Mesendoderm (in vitro differentiated cells): ENCODE measurements around the gene ATF6.
A peak's percentile ranks its signal among the peaks of the same experiment; 100 is the strongest.

Experiments used
- DNase-seq: peaks from one replicate; pipeline ENCODE4 v3.0.0; 2013
- H2AK5ac ChIP-seq: 2 replicates; pipeline ENCODE4 v1.6.1; 2013; ENCODE audit warnings: low read length, inconsistent platforms
- H2BK120ac ChIP-seq: 2 replicates; pipeline ENCODE4 v1.6.1; 2013; ENCODE audit warnings: low read depth, mild to moderate bottlenecking, low read length, moderate library complexity, mixed read lengths
- H2BK15ac ChIP-seq: replicated peaks from 2 replicates; pipeline ENCODE4 v1.6.1; 2013; ENCODE audit warnings: low read depth, mild to moderate bottlenecking, moderate library complexity
- H2BK5ac ChIP-seq: 2 replicates; pipeline ENCODE4 v1.6.1; 2013; ENCODE audit warnings: low read length, inconsistent platforms
- H3K18ac ChIP-seq: 2 replicates; pipeline ENCODE4 v1.6.1; 2013; ENCODE audit warnings: mild to moderate bottlenecking, low read length, mixed read lengths
- H3K23ac ChIP-seq: one replicate; pipeline ENCODE4 v1.6.1; 2013; ENCODE audit warnings: low read length
- H3K27ac ChIP-seq: 2 replicates; pipeline ENCODE4 v1.5.1; 2013; ENCODE audit warnings: low read depth, mild to moderate bottlenecking, inconsistent platforms, low read length, moderate library complexity
- H3K27me3 ChIP-seq: 2 replicates; pipeline ENCODE4 v1.6.1; 2013; ENCODE audit warnings: low read length, control low read depth, mild to moderate bottlenecking, inconsistent platforms; ENCODE audit not compliant: insufficient read depth, poor library complexity
- H3K36me3 ChIP-seq: 2 replicates; pipeline ENCODE4 v1.6.1; 2013; ENCODE audit warnings: low read length, inconsistent platforms; ENCODE audit not compliant: control insufficient read depth, insufficient read depth
- H3K4ac ChIP-seq: one replicate; pipeline ENCODE4 v1.6.1; 2013; ENCODE audit warnings: low read depth, mild to moderate bottlenecking, low read length, moderate library complexity
- H3K4me1 ChIP-seq: 2 replicates; pipeline ENCODE4 v1.6.1; 2013; ENCODE audit warnings: low read depth, low read length, inconsistent platforms; ENCODE audit not compliant: control insufficient read depth
- H3K4me2 ChIP-seq: 2 replicates; pipeline ENCODE4 v1.6.1; 2013; ENCODE audit warnings: low read length
- H3K4me3 ChIP-seq: 2 replicates; pipeline ENCODE4 v1.5.1; 2013; ENCODE audit warnings: mild to moderate bottlenecking, low read length
- H3K56ac ChIP-seq: one replicate; pipeline ENCODE4 v1.6.1; 2013; ENCODE audit warnings: low read length
- H3K79me1 ChIP-seq: 2 replicates; pipeline ENCODE4 v1.6.1; 2013; ENCODE audit warnings: low read length, inconsistent platforms
- H3K79me2 ChIP-seq: 2 replicates; pipeline ENCODE4 v1.6.1; 2013; ENCODE audit warnings: mild to moderate bottlenecking, low read length; ENCODE audit not compliant: control insufficient read depth, insufficient read depth
- H3K9ac ChIP-seq: 2 replicates; pipeline ENCODE4 v1.6.1; 2013; ENCODE audit warnings: low read length, inconsistent platforms
- H4K5ac ChIP-seq: one replicate; pipeline ENCODE4 v1.6.1; 2013; ENCODE audit warnings: low read length
- H4K8ac ChIP-seq: one replicate; pipeline ENCODE4 v1.6.1; 2013; ENCODE audit warnings: low read depth, mild to moderate bottlenecking, control low read depth, low read length, moderate library complexity
- WGBS: extraction: QIAGEN DNeasy Blood & Tissue Kit; methylation state at CpG from one replicate; pipeline ENCODE4 v1.1.7; 2013; ENCODE audit warnings: low lambda C conversion rate, missing lambda C conversion rate; ENCODE audit not compliant: insufficient coverage; ENCODE audit errors: extremely low coverage; 5-methylcytosine and 5-hydroxymethylcytosine counted together

ATF6 gene

GRCh38 chr1:161731981-161732718 is 34.0 kb upstream of the ATF6 start:
- no peak overlapping the region for H3K56ac ChIP-seq

GRCh38 chr1:161733526-161733925 is 32.6 kb upstream of the ATF6 start:
- no peak overlapping the region for H3K23ac ChIP-seq
- DNase-seq = no peak
- H3K79me2 ChIP-seq = no peaks in the 10 kb centered on the region
- H4K8ac ChIP-seq = no peak overlapping the region
- H3K4me2 ChIP-seq = no peak overlapping the region
- H3K36me3 ChIP-seq = no peaks in the 10 kb centered on the region
- H3K18ac ChIP-seq = no peak overlapping the region
- H3K27ac ChIP-seq = no peak overlapping the region
- no peak overlapping the region for H3K56ac ChIP-seq
- H4K5ac ChIP-seq = no peak overlapping the region
- no peak overlapping the region for H2BK5ac ChIP-seq
- H2BK15ac ChIP-seq = no peak overlapping the region
- peaks cover 9% of the 10 kb centered on the region for H3K4me1 ChIP-seq
- no peak overlapping the region for H2BK120ac ChIP-seq
- no peak overlapping the region for H2AK5ac ChIP-seq
- H3K9ac ChIP-seq = no peak overlapping the region
- WGBS = no CpG with 5 or more reads among the region's 1 CpG
- no peaks in the 10 kb centered on the region for H3K79me1 ChIP-seq
- H3K4me3 ChIP-seq = no peak overlapping the region
- no peak overlapping the region for H3K4ac ChIP-seq
- H3K27me3 ChIP-seq = no peaks in the 10 kb centered on the region

More at GRCh38 chr1:161731981-161732718, 34.0 kb upstream of the ATF6 start:
- WGBS = no CpG with 5 or more reads among the region's 5 CpGs
- H3K79me1 ChIP-seq = no peaks in the 10 kb centered on the region
- H3K27ac ChIP-seq = peak overlapping the region; percentile 57
- H3K18ac ChIP-seq = no peak overlapping the region
- no peak overlapping the region for H3K23ac ChIP-seq
- H3K4me1 ChIP-seq = peaks cover 9% of the 10 kb centered on the region
- no peak overlapping the region for H3K4ac ChIP-seq
- peak; percentile 54 for DNase-seq
- no peak overlapping the region for H2BK15ac ChIP-seq
- H4K8ac ChIP-seq = no peak overlapping the region
- no peak overlapping the region for H4K5ac ChIP-seq
- H3K4me2 ChIP-seq = no peak overlapping the region
- no peaks in the 10 kb centered on the region for H3K27me3 ChIP-seq
- H2AK5ac ChIP-seq = no peak overlapping the region
- H3K4me3 ChIP-seq = no peak overlapping the region
- no peaks in the 10 kb centered on the region for H3K36me3 ChIP-seq
- H3K79me2 ChIP-seq = no peaks in the 10 kb centered on the region
- H2BK120ac ChIP-seq = no peak overlapping the region
- H3K9ac ChIP-seq = no peak overlapping the region
- no peak overlapping the region for H2BK5ac ChIP-seq

DNA sequence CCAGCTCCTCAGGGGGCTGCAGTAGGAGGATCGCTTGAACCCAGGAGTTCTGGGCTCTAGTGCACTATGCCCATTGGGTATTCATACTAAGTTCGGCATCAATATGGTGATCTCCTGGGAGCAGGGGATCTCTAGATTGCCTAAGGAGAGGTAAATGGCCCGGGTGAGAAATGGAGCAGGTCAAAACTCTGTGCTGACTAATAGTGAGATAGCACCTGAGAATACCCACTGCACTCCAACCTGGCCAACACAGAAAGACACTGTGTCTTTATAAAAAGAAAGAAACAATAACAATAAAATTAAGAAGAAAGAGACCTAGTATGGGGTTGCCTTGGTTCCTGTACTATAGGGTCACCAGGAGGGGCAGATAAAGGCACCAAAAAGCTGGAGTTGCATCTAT is 30.3 kb upstream of the ATF6 start:
- no peak overlapping the region for H3K23ac ChIP-seq
- H2BK5ac ChIP-seq = no peak overlapping the region
- no peaks in the 10 kb centered on the region for H3K27me3 ChIP-seq
- no peak overlapping the region for H4K8ac ChIP-seq
- H2AK5ac ChIP-seq = no peak overlapping the region
- H2BK120ac ChIP-seq = no peak overlapping the region
- H3K4me3 ChIP-seq = no peak overlapping the region
- WGBS = no CpG with 5 or more reads among the region's 3 CpGs
- no peak overlapping the region for H3K9ac ChIP-seq
- no peak overlapping the region for H3K4ac ChIP-seq
- peaks cover 4% of the 10 kb centered on the region for H3K4me1 ChIP-seq
- H3K4me2 ChIP-seq = no peak overlapping the region
- no peak overlapping the region for H3K18ac ChIP-seq
- H4K5ac ChIP-seq = no peak overlapping the region
- no peak overlapping the region for H3K56ac ChIP-seq
- H2BK15ac ChIP-seq = no peak overlapping the region
- H3K36me3 ChIP-seq = no peaks in the 10 kb centered on the region
- no peaks in the 10 kb centered on the region for H3K79me2 ChIP-seq
- DNase-seq = no peak
- H3K27ac ChIP-seq = no peak overlapping the region
- no peaks in the 10 kb centered on the region for H3K79me1 ChIP-seq

DNA sequence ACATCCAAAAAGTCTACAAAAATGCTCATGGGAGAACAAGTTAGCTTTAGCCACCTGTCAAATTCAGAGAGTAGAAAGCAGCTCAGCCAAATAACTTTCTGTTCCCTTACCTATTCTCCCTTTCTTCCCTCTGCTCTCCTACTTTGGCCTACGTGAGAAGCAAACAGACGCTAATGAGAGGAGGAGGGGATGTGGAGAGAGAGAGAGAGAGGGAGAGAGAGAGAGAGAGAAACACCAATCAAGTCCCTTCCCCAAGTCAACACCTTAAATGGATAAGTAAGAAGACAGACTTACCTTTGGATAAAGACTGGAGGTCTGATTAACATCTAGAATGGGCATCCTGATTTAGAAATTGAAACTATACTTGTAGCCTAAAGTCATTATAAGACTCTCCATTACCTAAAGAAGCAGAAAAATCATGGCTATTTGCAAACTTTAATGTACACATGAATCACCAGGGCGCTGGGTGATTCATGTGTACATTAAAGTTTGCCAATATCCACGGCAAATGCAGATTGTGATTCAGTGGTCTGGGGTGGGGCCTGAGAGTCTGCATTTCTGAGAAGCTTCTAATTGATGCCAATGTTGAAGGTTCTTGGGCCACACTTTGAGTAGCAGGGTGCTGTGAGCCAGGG is 29.7 kb upstream of the ATF6 start:
- Histone ChIP-seq H3K27ac (no peak overlapping the region), H2BK5ac (no peak overlapping the region), H3K18ac (no peak overlapping the region), H3K4ac (no peak overlapping the region), H3K23ac (no peak overlapping the region), H4K8ac (no peak overlapping the region), H3K9ac (no peak overlapping the region), H3K36me3 (no peaks in the 10 kb centered on the region), H4K5ac (no peak overlapping the region), H3K4me3 (no peak overlapping the region), H3K79me1 (no peaks in the 10 kb centered on the region), H2BK15ac (no peak overlapping the region), H3K79me2 (no peaks in the 10 kb centered on the region), H3K4me1 (peaks cover 3% of the 10 kb centered on the region), H3K27me3 (no peaks in the 10 kb centered on the region), H3K56ac (no peak overlapping the region), H3K4me2 (no peak overlapping the region), H2BK120ac (no peak overlapping the region), H2AK5ac (no peak overlapping the region)
- peak; percentile 50 for DNase-seq
- no CpG with 5 or more reads among the region's 4 CpGs for WGBS

DNA sequence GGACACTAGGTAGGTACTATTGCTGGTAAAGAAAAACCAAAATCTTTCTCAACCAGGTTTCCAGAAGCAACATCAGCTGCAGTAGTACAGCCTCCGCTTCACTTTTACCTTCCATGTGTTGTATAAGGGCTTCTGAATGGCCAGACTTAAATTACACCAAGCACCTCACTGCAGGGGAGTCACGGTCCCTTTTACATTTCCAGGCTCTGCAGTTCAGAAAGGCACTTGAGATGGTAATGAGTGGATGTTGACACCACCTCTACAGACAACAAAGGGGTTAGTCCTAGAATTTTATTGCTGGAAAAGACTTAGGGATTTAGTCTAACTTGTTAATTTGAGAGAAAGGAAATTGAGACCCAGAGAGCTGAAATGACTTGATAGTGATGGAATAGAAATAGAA is 28.5 kb upstream of the ATF6 start:
- no peaks in the 10 kb centered on the region for H3K4me1 ChIP-seq
- no peak overlapping the region for H2BK120ac ChIP-seq
- no peak overlapping the region for H2AK5ac ChIP-seq
- H3K27ac ChIP-seq = no peak overlapping the region
- H3K27me3 ChIP-seq = no peaks in the 10 kb centered on the region
- no peak overlapping the region for H3K56ac ChIP-seq
- no peak overlapping the region for H3K18ac ChIP-seq
- no peak overlapping the region for H3K9ac ChIP-seq
- H3K23ac ChIP-seq = no peak overlapping the region
- H3K4me2 ChIP-seq = no peak overlapping the region
- DNase-seq = no peak
- no CpG with 5 or more reads among the region's 2 CpGs for WGBS
- no peak overlapping the region for H4K5ac ChIP-seq
- H3K4ac ChIP-seq = no peak overlapping the region
- no peaks in the 10 kb centered on the region for H3K36me3 ChIP-seq
- H2BK5ac ChIP-seq = no peak overlapping the region
- no peak overlapping the region for H3K4me3 ChIP-seq
- H3K79me1 ChIP-seq = no peaks in the 10 kb centered on the region
- no peaks in the 10 kb centered on the region for H3K79me2 ChIP-seq
- H4K8ac ChIP-seq = no peak overlapping the region
- H2BK15ac ChIP-seq = no peak overlapping the region
